Activated CD8-positive, alpha-beta memory T cell treated with anti-CD3 and anti-CD28 coated beads, Interleukin-2, amount 50 U/mL, for 1 hour (primary cell): ENCODE results near the gene ATF7IP2.
"Not testable (repeated sequence)": the region's sequence is repeated elsewhere in the genome, so short reads cannot be mapped to it uniquely, and the experiment has no call there.

ENCODE experiments used
- DNase-seq: peaks from one replicate; pipeline ENCODE4 v3.0.0-alpha.2; 2020; ENCODE audit errors: extremely low read depth

Gene ATF7IP2

GRCh38 chr16:10373556-10373955 is 12.3 kb upstream of the ATF7IP2 start:
- DNase-seq: no peak

- DNase-seq: no peak
These were observed 9.6 kb upstream of the ATF7IP2 start for GRCh38 chr16:10376229-10376628.

GRCh38 chr16:10383626-10384025 is 2.2 kb upstream of the ATF7IP2 start:
- DNase-seq: no peak

GRCh38 chr16:10386517-10387100 is 748 bp downstream of the ATF7IP2 start:
- no peak for DNase-seq

- DNase-seq: no peak
These were observed 1.3 kb downstream of the ATF7IP2 start for GRCh38 chr16:10387188-10387617.

- DNase-seq: no peak
These were observed 3.1 kb downstream of the ATF7IP2 start for GRCh38 chr16:10388988-10389387.

GRCh38 chr16:10390330-10390729 is 4.5 kb downstream of the ATF7IP2 start:
- DNase-seq: no peak

- DNase-seq: no peak
These were observed 5.0 kb downstream of the ATF7IP2 start for GRCh38 chr16:10390867-10391266.

GRCh38 chr16:10391339-10391738 is 5.5 kb downstream of the ATF7IP2 start:
- no peak for DNase-seq

GRCh38 chr16:10402975-10403374 is 17.1 kb downstream of the ATF7IP2 start:
- no peak for DNase-seq

- DNase-seq: no peak
These were observed 19.6 kb downstream of the ATF7IP2 start for GRCh38 chr16:10405386-10405939.

- no peak for DNase-seq
These were observed 23.0 kb downstream of the ATF7IP2 start for GRCh38 chr16:10408824-10409381.

GRCh38 chr16:10409713-10410112 is 23.9 kb downstream of the ATF7IP2 start:
- DNase-seq: not testable (repeated sequence)

- no peak for DNase-seq
These were observed 24.6 kb downstream of the ATF7IP2 start for GRCh38 chr16:10410469-10410868.

GRCh38 chr16:10412935-10413601 is 27.2 kb downstream of the ATF7IP2 start:
- DNase-seq: no peak

- not testable (repeated sequence) for DNase-seq
These were observed 32.3 kb downstream of the ATF7IP2 start for GRCh38 chr16:10418204-10418603.

GRCh38 chr16:10419701-10420100 is 33.8 kb downstream of the ATF7IP2 start:
- no peak for DNase-seq

GRCh38 chr16:10421596-10421995 is 35.7 kb downstream of the ATF7IP2 start:
- DNase-seq: no peak

- DNase-seq: no peak
These were observed 42.7 kb downstream of the ATF7IP2 start for GRCh38 chr16:10428433-10429168.

GRCh38 chr16:10429299-10429969 is 43.6 kb downstream of the ATF7IP2 start:
- DNase-seq: not testable (repeated sequence)

- DNase-seq: no peak
These were observed 55.9 kb downstream of the ATF7IP2 start for GRCh38 chr16:10441726-10442125.

- DNase-seq: no peak
These were observed 61.4 kb downstream of the ATF7IP2 start for GRCh38 chr16:10447289-10447688.
